ENCODE measurements around the gene ZNF484.
"Not testable (repeated sequence)": the region's sequence is repeated elsewhere in the genome, so short reads cannot be mapped to it uniquely, and the experiment has no call there.

ZNF484 gene

GRCh38 chr9:92838411-92838810 is 39.4 kb downstream of the ZNF484 start:
- H3K4me3 ChIP-seq (ENCODE audit: low read length); H3K9me3 ChIP-seq (ENCODE audit: low read length): not testable (repeated sequence)

GRCh38 chr9:92837191-92837590 is 40.6 kb downstream of the ZNF484 start:
- Histone ChIP-seq H2AFZ (ENCODE audit: low read depth, low read length) (no peak overlapping the region), H3K36me3 (ENCODE audit: insufficient read depth, low read length) (no peaks in the 10 kb centered on the region), H3K9me3 (ENCODE audit: low read length) (peaks cover 8% of the 10 kb centered on the region), H3K4me3 (ENCODE audit: low read length) (no peak overlapping the region), H3K4me1 (ENCODE audit: insufficient read depth, low read length) (no peaks in the 10 kb centered on the region), H3K27me3 (ENCODE audit: insufficient read depth, low read length) (no peaks in the 10 kb centered on the region)

More at GRCh38 chr9:92838411-92838810, 39.4 kb downstream of the ZNF484 start:
- H3K36me3 ChIP-seq (ENCODE audit: insufficient read depth, low read length); H2AFZ ChIP-seq (ENCODE audit: low read depth, low read length); H3K27me3 ChIP-seq (ENCODE audit: insufficient read depth, low read length); H3K4me1 ChIP-seq (ENCODE audit: insufficient read depth, low read length): not testable (repeated sequence)

- H3K4me1 ChIP-seq (ENCODE audit: insufficient read depth, low read length), result no peaks in the 10 kb centered on the region
- H2AFZ ChIP-seq (ENCODE audit: low read depth, low read length), result no peak overlapping the region
- H3K27me3 ChIP-seq (ENCODE audit: insufficient read depth, low read length), result no peaks in the 10 kb centered on the region
- no peaks in the 10 kb centered on the region for H3K9me3 ChIP-seq (ENCODE audit: low read length)
- no peak overlapping the region for H3K4me3 ChIP-seq (ENCODE audit: low read length)
- H3K36me3 ChIP-seq (ENCODE audit: insufficient read depth, low read length), result no peaks in the 10 kb centered on the region
Measured at GRCh38 chr9:92829420-92829819, 48.4 kb downstream of the ZNF484 start.

- H3K4me3 ChIP-seq (ENCODE audit: low read length); H3K4me1 ChIP-seq (ENCODE audit: insufficient read depth, low read length); H2AFZ ChIP-seq (ENCODE audit: low read depth, low read length); H3K9me3 ChIP-seq (ENCODE audit: low read length); H3K27me3 ChIP-seq (ENCODE audit: insufficient read depth, low read length); H3K36me3 ChIP-seq (ENCODE audit: insufficient read depth, low read length): not testable (repeated sequence)
Measured at GRCh38 chr9:92825065-92825464, 52.8 kb downstream of the ZNF484 start.

GRCh38 chr9:92820964-92821363 is 56.9 kb downstream of the ZNF484 start:
- Histone ChIP-seq H3K4me3 (ENCODE audit: low read length) (no peak overlapping the region), H2AFZ (ENCODE audit: low read depth, low read length) (no peak overlapping the region), H3K9me3 (ENCODE audit: low read length) (no peaks in the 10 kb centered on the region), H3K36me3 (ENCODE audit: insufficient read depth, low read length) (no peaks in the 10 kb centered on the region), H3K27me3 (ENCODE audit: insufficient read depth, low read length) (no peaks in the 10 kb centered on the region), H3K4me1 (ENCODE audit: insufficient read depth, low read length) (no peaks in the 10 kb centered on the region)

- H3K36me3 ChIP-seq (ENCODE audit: insufficient read depth, low read length); H3K9me3 ChIP-seq (ENCODE audit: low read length); H3K27me3 ChIP-seq (ENCODE audit: insufficient read depth, low read length); H3K4me3 ChIP-seq (ENCODE audit: low read length); H2AFZ ChIP-seq (ENCODE audit: low read depth, low read length); H3K4me1 ChIP-seq (ENCODE audit: insufficient read depth, low read length): not testable (repeated sequence)
Measured at GRCh38 chr9:92819898-92820297, 57.9 kb downstream of the ZNF484 start.

- not testable (repeated sequence) for H3K9me3 ChIP-seq (ENCODE audit: low read length); H2AFZ ChIP-seq (ENCODE audit: low read depth, low read length); H3K4me3 ChIP-seq (ENCODE audit: low read length); H3K4me1 ChIP-seq (ENCODE audit: insufficient read depth, low read length); H3K36me3 ChIP-seq (ENCODE audit: insufficient read depth, low read length)
- peaks cover 71% of the 10 kb centered on the region for H3K27me3 ChIP-seq (ENCODE audit: insufficient read depth, low read length)
Measured at GRCh38 chr9:92809629-92810326, 68.1 kb downstream of the ZNF484 start.

GRCh38 chr9:92808726-92809451 is 68.9 kb downstream of the ZNF484 start:
- Histone ChIP-seq H2AFZ (ENCODE audit: low read depth, low read length) (peak overlapping the region; percentile 46), H3K9me3 (ENCODE audit: low read length) (no peaks in the 10 kb centered on the region), H3K27me3 (ENCODE audit: insufficient read depth, low read length) (peaks cover 68% of the 10 kb centered on the region), H3K4me3 (ENCODE audit: low read length) (peak overlapping the region; percentile 9), H3K4me1 (ENCODE audit: insufficient read depth, low read length) (no peaks in the 10 kb centered on the region), H3K36me3 (ENCODE audit: insufficient read depth, low read length) (no peaks in the 10 kb centered on the region)

- Histone ChIP-seq H3K36me3 (ENCODE audit: insufficient read depth, low read length) (no peaks in the 10 kb centered on the region), H2AFZ (ENCODE audit: low read depth, low read length) (no peak overlapping the region), H3K9me3 (ENCODE audit: low read length) (no peaks in the 10 kb centered on the region), H3K27me3 (ENCODE audit: insufficient read depth, low read length) (peaks cover 61% of the 10 kb centered on the region), H3K4me3 (ENCODE audit: low read length) (no peak overlapping the region), H3K4me1 (ENCODE audit: insufficient read depth, low read length) (no peaks in the 10 kb centered on the region)
Measured at GRCh38 chr9:92807757-92808725, 69.8 kb downstream of the ZNF484 start.

GRCh38 chr9:92807031-92807756 is 70.6 kb downstream of the ZNF484 start:
- Histone ChIP-seq H3K27me3 (ENCODE audit: insufficient read depth, low read length) (peaks cover 60% of the 10 kb centered on the region), H3K4me3 (ENCODE audit: low read length) (no peak overlapping the region), H3K9me3 (ENCODE audit: low read length) (no peaks in the 10 kb centered on the region), H3K4me1 (ENCODE audit: insufficient read depth, low read length) (no peaks in the 10 kb centered on the region), H3K36me3 (ENCODE audit: insufficient read depth, low read length) (no peaks in the 10 kb centered on the region), H2AFZ (ENCODE audit: low read depth, low read length) (no peak overlapping the region)

- peaks cover 42% of the 10 kb centered on the region for H3K27me3 ChIP-seq (ENCODE audit: insufficient read depth, low read length)
- no peak overlapping the region for H2AFZ ChIP-seq (ENCODE audit: low read depth, low read length)
- no peaks in the 10 kb centered on the region for H3K4me1 ChIP-seq (ENCODE audit: insufficient read depth, low read length)
- H3K9me3 ChIP-seq (ENCODE audit: low read length), result no peaks in the 10 kb centered on the region
- H3K36me3 ChIP-seq (ENCODE audit: insufficient read depth, low read length), result no peaks in the 10 kb centered on the region
- H3K4me3 ChIP-seq (ENCODE audit: low read length), result no peak overlapping the region
Measured at GRCh38 chr9:92804727-92805126, 73.1 kb downstream of the ZNF484 start.

- Histone ChIP-seq H3K4me3 (ENCODE audit: low read length) (no peak overlapping the region), H3K4me1 (ENCODE audit: insufficient read depth, low read length) (peaks cover 9% of the 10 kb centered on the region), H3K9me3 (ENCODE audit: low read length) (no peaks in the 10 kb centered on the region), H2AFZ (ENCODE audit: low read depth, low read length) (no peak overlapping the region), H3K27me3 (ENCODE audit: insufficient read depth, low read length) (no peaks in the 10 kb centered on the region), H3K36me3 (ENCODE audit: insufficient read depth, low read length) (no peaks in the 10 kb centered on the region)
Measured at GRCh38 chr9:92798358-92798757, 79.5 kb downstream of the ZNF484 start.

Measured in neuron (in vitro differentiated cells).